Mesodermal cell (in vitro differentiated cells): ENCODE results near the gene DAB2IP.

Experiments used
- H3K27ac ChIP-seq: 2 replicates; pipeline ENCODE4 v1.7.0; 2013; ENCODE audit warnings: mild to moderate bottlenecking, low read depth, low read length, moderate library complexity; ENCODE audit not compliant: severe bottlenecking
- H3K36me3 ChIP-seq: 2 replicates; pipeline ENCODE4 v1.7.1; 2013; ENCODE audit warnings: mild to moderate bottlenecking, low read length, moderate library complexity; ENCODE audit not compliant: control insufficient read depth, insufficient read depth
- H3K4me1 ChIP-seq: one replicate; pipeline ENCODE4 v1.7.1; 2013; ENCODE audit warnings: mild to moderate bottlenecking, low read length; ENCODE audit not compliant: insufficient read depth, control insufficient read depth, poor library complexity, severe bottlenecking
- H3K4me3 ChIP-seq: 2 replicates; pipeline ENCODE4 v1.7.0; 2013; ENCODE audit warnings: low read length, control low read depth, mild to moderate bottlenecking; ENCODE audit not compliant: insufficient read depth, poor library complexity, severe bottlenecking; ENCODE audit errors: extremely low read depth
- H3K9me3 ChIP-seq: 2 replicates; pipeline ENCODE4 v1.7.1; 2013; ENCODE audit warnings: mild to moderate bottlenecking, low read length, moderate library complexity; ENCODE audit not compliant: control insufficient read depth
- WGBS, 2 experiments: methylation state at CpG; one replicate each; pipeline ENCODE4 v1.1.5; 2013; ENCODE audit warnings: missing lambda C conversion rate in 2 of 2; ENCODE audit not compliant: insufficient coverage in 2 of 2; 5-methylcytosine and 5-hydroxymethylcytosine counted together

The DAB2IP gene

DNA sequence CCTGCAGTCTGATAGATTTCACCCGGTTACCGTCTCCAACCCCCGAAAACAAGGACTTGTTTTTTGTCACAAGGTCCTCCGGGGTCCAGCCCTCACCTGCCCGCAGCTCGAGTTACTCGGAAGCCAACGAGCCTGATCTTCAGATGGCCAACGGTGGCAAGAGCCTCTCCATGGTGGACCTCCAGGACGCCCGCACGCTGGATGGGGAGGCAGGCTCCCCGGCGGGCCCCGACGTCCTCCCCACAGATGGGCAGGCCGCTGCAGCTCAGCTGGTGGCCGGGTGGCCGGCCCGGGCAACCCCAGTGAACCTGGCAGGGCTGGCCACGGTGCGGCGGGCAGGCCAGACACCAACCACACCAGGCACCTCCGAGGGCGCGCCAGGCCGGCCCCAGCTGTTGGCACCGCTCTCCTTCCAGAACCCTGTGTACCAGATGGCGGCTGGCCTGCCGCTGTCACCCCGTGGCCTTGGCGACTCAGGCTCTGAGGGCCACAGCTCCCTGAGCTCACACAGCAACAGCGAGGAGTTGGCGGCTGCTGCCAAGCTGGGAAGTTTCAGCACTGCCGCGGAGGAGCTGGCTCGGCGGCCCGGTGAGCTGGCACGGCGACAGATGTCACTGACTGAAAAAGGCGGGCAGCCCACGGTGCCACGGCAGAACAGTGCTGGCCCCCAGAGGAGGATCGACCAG, 121.3 kb downstream of the DAB2IP start:
- peaks cover 32% of the 10 kb centered on the region for H3K4me1 ChIP-seq
- no peaks in the 10 kb centered on the region for H3K9me3 ChIP-seq
- H3K27ac ChIP-seq = no peak overlapping the region
- 97 to 98% methylated on average over 38 to 44 of the region's 45 CpGs for WGBS, 2 experiments
- H3K36me3 ChIP-seq = peaks cover 90% of the 10 kb centered on the region
- no peak overlapping the region for H3K4me3 ChIP-seq

- Histone ChIP-seq H3K36me3 (peaks cover 90% of the 10 kb centered on the region), H3K9me3 (no peaks in the 10 kb centered on the region), H3K27ac (no peak overlapping the region), H3K4me1 (peaks cover 36% of the 10 kb centered on the region), H3K4me3 (no peak overlapping the region)
- WGBS, 2 experiments = 90 to 91% methylated on average over 4 to 6 of the region's 18 CpGs
These were observed 122.0 kb downstream of the DAB2IP start for GRCh38 chr9:121773286-121773953.

DNA sequence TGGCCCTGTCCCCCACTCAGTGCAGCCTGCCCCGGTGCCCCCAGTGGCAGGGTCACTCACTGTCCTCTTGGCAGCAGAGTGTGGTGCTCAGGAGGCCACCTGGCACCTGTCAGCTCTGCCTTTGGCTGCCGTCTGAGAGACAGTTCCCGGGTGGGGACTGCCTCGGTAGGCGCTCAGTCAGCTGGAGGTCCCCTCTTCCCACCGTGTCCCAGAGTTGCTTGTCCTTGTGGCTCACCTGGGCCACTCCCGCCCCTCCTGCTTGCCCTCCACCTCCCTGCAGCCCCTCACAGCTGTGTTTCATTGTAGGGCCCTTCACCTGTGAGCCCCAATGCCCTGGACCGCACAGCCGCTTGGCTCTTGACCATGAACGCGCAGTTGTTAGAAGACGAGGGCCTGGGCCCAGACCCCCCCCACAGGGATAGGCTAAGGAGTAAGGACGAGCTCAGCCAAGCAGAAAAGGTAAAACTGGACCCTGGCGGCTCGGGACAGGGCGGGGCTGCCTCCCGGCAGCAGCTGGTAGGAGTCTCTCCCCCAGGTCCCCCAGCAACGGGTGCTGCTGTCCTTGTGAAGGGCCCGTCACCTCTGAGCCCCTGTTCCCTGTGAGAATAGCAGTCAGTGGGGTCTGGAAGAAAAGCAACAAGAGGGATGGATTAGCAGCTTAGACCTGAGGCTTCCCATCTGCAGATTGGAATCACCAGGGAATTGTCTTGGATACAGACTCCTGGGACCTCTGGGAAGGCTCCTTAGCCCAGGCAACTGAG, 122.7 kb downstream of the DAB2IP start:
- H3K9me3 ChIP-seq = no peaks in the 10 kb centered on the region
- no peak overlapping the region for H3K4me3 ChIP-seq
- peaks cover 38% of the 10 kb centered on the region for H3K4me1 ChIP-seq
- 96 to 97% methylated on average over 18 of the region's 19 CpGs for WGBS, 2 experiments
- H3K27ac ChIP-seq = no peak overlapping the region
- H3K36me3 ChIP-seq = peaks cover 83% of the 10 kb centered on the region

DNA sequence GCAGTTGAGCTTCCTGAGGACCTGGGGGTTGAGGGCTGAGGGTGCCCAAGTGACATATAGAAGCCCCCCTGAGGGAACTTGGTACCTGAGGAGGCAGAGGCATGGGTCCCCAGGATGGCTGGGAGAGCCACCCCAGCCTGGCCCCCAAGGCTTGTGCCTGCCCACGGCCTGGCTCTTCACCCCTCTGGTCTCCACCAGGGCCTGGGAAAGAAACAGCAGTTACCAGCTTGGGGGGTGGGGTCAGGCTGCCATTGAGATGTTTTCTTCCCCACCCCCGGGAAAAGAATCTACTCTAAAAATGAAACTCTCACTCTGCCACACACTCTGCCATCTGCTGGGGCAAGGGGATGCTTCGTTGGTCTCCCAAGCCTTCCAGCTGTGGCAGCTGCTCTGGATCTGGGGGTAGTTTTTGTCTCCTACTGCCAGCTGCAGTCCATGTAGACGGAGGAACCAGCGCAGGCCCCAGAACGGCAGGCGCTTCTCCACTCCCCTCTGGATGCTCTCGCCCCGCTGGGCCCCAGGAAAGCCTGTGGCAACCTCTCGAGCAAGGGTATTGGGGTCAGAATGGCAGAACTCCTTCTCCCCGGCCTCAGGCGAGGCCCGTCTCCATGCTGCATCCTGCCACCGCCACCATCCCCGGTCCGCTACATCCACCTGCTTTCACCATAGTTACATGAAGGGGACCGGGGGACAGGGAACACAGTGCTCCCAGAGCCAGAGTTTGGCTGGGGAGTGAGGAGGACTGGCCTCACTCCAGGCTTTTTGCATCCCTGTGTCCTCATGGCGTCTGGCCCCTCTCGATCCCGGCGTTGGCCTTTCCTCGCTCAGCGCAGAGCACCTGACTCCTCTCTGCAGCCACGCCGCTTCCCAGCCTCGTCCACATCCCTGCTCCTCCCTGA, 123.5 kb downstream of the DAB2IP start:
- no peaks in the 10 kb centered on the region for H3K9me3 ChIP-seq
- no peak overlapping the region for H3K4me3 ChIP-seq
- H3K27ac ChIP-seq = no peak overlapping the region
- 96 to 97% methylated on average over 23 of the region's 26 CpGs for WGBS, 2 experiments
- peaks cover 33% of the 10 kb centered on the region for H3K4me1 ChIP-seq
- H3K36me3 ChIP-seq = peaks cover 81% of the 10 kb centered on the region

DNA sequence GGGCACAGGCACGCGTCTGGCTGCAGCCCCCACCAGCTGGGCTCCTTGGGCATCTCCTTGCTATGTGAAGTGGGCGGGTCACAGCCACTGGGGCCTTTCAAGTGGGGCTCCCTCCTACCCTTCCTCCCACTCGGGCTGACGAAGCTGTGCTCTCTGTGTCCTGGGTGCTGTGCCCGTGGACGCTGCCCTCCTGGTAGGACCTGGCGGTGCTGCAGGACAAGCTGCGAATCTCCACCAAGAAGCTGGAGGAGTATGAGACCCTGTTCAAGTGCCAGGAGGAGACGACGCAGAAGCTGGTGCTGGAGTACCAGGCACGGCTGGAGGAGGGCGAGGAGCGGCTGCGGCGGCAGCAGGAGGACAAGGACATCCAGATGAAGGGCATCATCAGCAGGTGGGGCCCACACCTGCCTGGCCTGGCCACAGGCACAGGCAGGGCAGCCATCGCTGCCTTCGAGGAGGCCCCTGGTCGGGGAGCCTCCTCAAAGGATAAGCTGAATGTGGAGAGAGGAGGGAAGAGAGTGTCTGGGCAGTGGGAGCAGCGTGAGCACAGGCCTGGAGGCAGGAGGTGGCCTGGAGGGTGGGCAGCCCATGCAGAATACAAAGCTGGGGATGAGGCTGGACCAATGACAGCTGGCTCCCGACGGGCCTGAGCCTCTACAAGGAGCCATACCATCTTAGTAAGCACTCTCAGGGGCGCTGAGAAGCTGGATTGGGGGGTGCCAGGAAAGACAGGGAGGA, 124.7 kb downstream of the DAB2IP start:
- Histone ChIP-seq H3K4me3 (no peak overlapping the region), H3K36me3 (peaks cover 86% of the 10 kb centered on the region)

GRCh38 chr9:121776739-121777637, 125.6 kb downstream of the DAB2IP start:
- H3K27ac ChIP-seq = no peak overlapping the region
- peaks cover 13% of the 10 kb centered on the region for H3K4me1 ChIP-seq
- WGBS, 2 experiments = 96 to 98% methylated on average over 6 of the region's 8 CpGs
- no peaks in the 10 kb centered on the region for H3K9me3 ChIP-seq
- no peak overlapping the region for H3K4me3 ChIP-seq
- H3K36me3 ChIP-seq = peaks cover 88% of the 10 kb centered on the region

More for the DNA sequence above, 124.7 kb downstream of the DAB2IP start:
- Histone ChIP-seq H3K9me3 (no peaks in the 10 kb centered on the region), H3K27ac (no peak overlapping the region), H3K4me1 (peaks cover 21% of the 10 kb centered on the region)
- 95 to 96% methylated on average over 19 to 21 of the region's 23 CpGs for WGBS, 2 experiments

DNA sequence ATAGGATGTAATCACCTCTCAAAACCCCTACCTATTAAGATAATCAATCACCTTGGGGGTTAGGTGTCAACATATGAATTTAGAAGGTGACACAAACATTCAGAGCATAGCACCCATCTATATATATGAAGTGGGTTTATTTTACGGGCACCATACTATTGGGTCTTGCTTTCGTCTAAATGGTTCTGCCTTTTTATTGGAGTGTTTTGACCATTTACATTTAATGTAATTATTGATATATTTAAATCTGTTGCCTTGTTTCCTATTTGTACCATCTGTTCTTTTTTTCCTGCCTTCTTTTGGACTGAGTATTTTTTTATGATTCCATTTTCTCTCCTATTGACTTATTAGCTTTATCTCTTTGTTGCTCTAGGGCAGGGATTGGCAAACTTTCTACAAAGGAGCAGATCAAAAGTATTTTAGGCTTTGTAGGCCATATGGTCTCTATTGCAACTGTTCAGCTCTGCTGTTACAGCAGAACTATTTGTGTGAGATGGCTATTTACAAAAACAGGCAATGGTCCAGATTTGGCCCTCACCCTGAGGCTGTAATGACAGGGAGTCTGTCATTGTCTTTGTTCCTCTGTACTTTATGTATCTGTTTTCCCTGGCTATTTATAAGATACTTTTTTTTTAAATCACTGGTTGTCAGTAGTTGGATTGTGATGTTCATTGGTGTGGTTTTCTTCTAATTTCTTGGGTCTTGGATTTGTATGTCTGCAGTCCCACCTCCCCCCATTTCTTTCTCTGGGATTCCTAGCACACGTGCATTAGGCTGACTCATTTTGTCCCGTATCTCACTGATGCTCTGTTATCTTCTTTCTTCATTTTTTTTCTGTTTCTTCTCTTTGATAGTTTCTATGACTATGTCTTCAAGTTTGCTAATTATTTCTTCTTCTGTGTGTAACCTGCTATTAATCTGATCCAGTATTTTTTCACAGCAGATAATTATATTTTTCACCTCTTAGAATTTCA, 127.1 kb downstream of the DAB2IP start:
- peaks cover 88% of the 10 kb centered on the region for H3K36me3 ChIP-seq
- WGBS, 2 experiments = no CpG with 5 or more reads among the region's 4 CpGs
- H3K4me3 ChIP-seq = no peak overlapping the region
- no peak overlapping the region for H3K27ac ChIP-seq
- peaks cover 19% of the 10 kb centered on the region for H3K4me1 ChIP-seq
- H3K9me3 ChIP-seq = no peaks in the 10 kb centered on the region

DNA sequence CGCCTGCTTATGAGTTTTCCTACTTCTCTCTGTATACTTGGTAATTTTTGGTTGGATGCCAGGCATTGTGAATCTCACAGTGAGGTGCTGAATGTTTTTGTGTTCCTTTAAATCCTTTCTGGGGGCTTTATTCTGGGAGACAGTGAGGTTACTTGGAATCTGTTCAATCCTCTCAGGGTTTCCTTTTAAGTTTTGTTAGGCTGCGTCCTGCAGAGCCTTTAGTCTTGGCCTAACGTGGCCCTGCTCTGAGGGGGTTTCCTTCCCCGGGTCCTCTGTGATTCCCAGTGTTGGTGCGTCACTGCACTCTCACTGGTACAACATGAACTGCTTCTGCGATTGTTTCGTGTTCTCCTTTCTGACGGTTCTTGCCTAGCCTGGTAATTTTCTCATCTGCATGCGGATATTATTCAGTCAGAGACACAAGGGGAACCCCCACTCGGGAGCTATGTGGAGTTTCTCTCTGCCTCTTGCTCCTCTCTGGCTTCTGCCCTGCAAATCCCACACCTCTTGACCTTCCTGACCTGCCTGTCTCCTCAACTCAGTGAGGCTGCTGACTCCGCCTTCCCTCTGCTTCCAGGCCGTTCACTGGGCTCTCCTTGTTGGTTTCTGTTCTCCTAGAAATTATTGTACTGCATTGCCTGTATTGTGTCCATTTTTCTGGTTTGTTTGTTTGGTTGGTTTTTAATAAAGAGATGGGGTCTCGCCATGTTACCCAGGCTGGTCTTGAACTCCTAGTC, 128.1 kb downstream of the DAB2IP start:
- Histone ChIP-seq H3K4me3 (no peak overlapping the region), H3K4me1 (peaks cover 28% of the 10 kb centered on the region), H3K9me3 (no peaks in the 10 kb centered on the region), H3K27ac (no peak overlapping the region), H3K36me3 (peaks cover 88% of the 10 kb centered on the region)
- WGBS, 2 experiments = 83 to 86% methylated on average over 10 to 12 of the region's 13 CpGs
